ENCODE measurements around the gene SLC2A4. TPM values are rescaled to one million over a fixed set of nuclear protein-coding genes. Genes with fewer than 3 reads are reported as not detected.

SLC2A4 gene
- total and polyA plus RNA-seq, 2 experiments from 2014 or later: 6.3 to 13.6 TPM

- peak overlapping the region; percentile 18; the same call in 1 of the 3 replicates for H3K4me3 Mint-ChIP-seq
- ATAC-seq: no peak
- Histone ChIP-seq H3K9me2 (ENCODE audit: insufficient read depth) (no peaks in the 10 kb centered on the region), H3K27me3 (ENCODE audit: insufficient read depth) (no peaks in the 10 kb centered on the region), H3K4me2 (no peak overlapping the region), H3K27ac (ENCODE audit: low read depth) (no peak overlapping the region), H3F3A (replicated peaks; ENCODE audit: low read depth) (peaks cover 35% of the 10 kb centered on the region), H4K20me1 (replicated peaks; ENCODE audit: insufficient read depth) (no peaks in the 10 kb centered on the region), H2AFZ (no peak overlapping the region), H3K79me2 (replicated peaks; ENCODE audit: insufficient read depth) (no peaks in the 10 kb centered on the region), H3K36me3 (ENCODE audit: insufficient read depth) (no peaks in the 10 kb centered on the region; the same call in 1 of the 2 replicates), H3K4me3 (no peak overlapping the region), H3K4me1 (ENCODE audit: insufficient read depth) (peaks cover 22% of the 10 kb centered on the region)
- peaks cover 8% of the 10 kb centered on the region for H3K27me3 Mint-ChIP-seq (ENCODE audit: insufficient read depth, low read depth, poor library complexity)
- DNase-seq (ENCODE audit: low spot score): no peak
- H3K9me3 Mint-ChIP-seq: no peaks in the 10 kb centered on the region
- H3K27ac Mint-ChIP-seq: peak overlapping the region; percentile 74; the same call in 1 of the 2 replicates
- TF ChIP-seq CTCF (conservative IDR thresholded peaks at IDR 0.05; ENCODE audit: low read depth in 2 of 2): no peak
- no peak for TF ChIP-seq REST (IDR thresholded peaks at IDR 0.05; ENCODE audit: unreplicated experiment)
- TF ChIP-seq ZNF331 (CRISPR knock-in tag; IDR thresholded peaks at IDR 0.05; ENCODE audit: low read depth): no peak
- TF ChIP-seq POLR2AphosphoS5 (IDR thresholded peaks at IDR 0.05; ENCODE audit: low read depth): no peak
- TF ChIP-seq ZNF462 (CRISPR knock-in tag; IDR thresholded peaks at IDR 0.05): no peak
- TF ChIP-seq ZNF114 (CRISPR knock-in tag; IDR thresholded peaks at IDR 0.05): no peak
- TF ChIP-seq EZH2 (IDR thresholded peaks at IDR 0.05; ENCODE audit: low read depth, unreplicated experiment): no peak
- TF ChIP-seq JUNB (IDR thresholded peaks at IDR 0.05; ENCODE audit: unreplicated experiment): no peak
- no peak for TF ChIP-seq CREB1 (CRISPR knock-in tag; IDR thresholded peaks at IDR 0.05; ENCODE audit: low read depth)
- no peak for TF ChIP-seq STAT1 (IDR thresholded peaks at IDR 0.05; ENCODE audit: unreplicated experiment)
- TF ChIP-seq ETS1 (IDR thresholded peaks at IDR 0.05): no peak
- no peak for TF ChIP-seq EZH2phosphoT487 (IDR thresholded peaks at IDR 0.05; ENCODE audit: unreplicated experiment)
- H3K36me3 Mint-ChIP-seq (ENCODE audit: low read depth): peaks cover 6% of the 10 kb centered on the region
- peaks cover 33% of the 10 kb centered on the region for H3K4me1 Mint-ChIP-seq
Measured at GRCh38 chr17:7334938-7335538, 53.5 kb downstream of the SLC2A4 start.

All from GM23338 (cell line).